Endothelial cell of umbilical vein (primary cell): ENCODE data around the gene F2RL1. TPM values are rescaled to one million over a fixed set of nuclear protein-coding genes. Genes with fewer than 3 reads are reported as not detected.

Experiments used
- BruUV-seq: library from RNA; stranded (reverse); fragments of 400-500 nt; replicated peaks from 2 replicates; lab custom pipeline; 2021; lab: Mats Ljungman, UMichigan
- CTCF ChIA-PET: fragments of 300-600, 350-600 bp; sonication (Branson Sonifier 250); formaldehyde crosslinking; loops from one replicate; lab custom pipeline; 2021; ENCODE audit warnings: antibody characterized with exemption, inconsistent platforms; lab: Charles Lee
- POLR2A ChIA-PET: fragments of 300-600, 350-600 bp; sonication (Branson Sonifier 250); formaldehyde crosslinking; loops from one replicate; lab custom pipeline; 2021; ENCODE audit warnings: antibody characterized with exemption, inconsistent platforms; lab: Charles Lee
- DNase-seq: peaks from one replicate; pipeline ENCODE4 v3.0.0-alpha.2; 2011; ENCODE audit warnings: low read depth, low spot score
- FAIRE-seq: peaks from 2 replicates; lab custom pipeline; 2011; peaks lifted over from hg19 to GRCh38; lab: Jason Lieb, UNC
- H2AFZ ChIP-seq: 2 replicates; pipeline ENCODE4 v1.6.0; 2012; ENCODE audit warnings: low read depth, low read length, control low read depth, inconsistent platforms
- H3K27ac ChIP-seq: 2 replicates; pipeline ENCODE4 v1.5.1; 2011; ENCODE audit warnings: low read depth, mild to moderate bottlenecking, control low read depth, low read length, moderate library complexity; ENCODE audit not compliant: insufficient read depth
- H3K27me3 ChIP-seq, 2 experiments: 2 replicates each; pipeline versions ENCODE4 v1.6.0 to v1.6.1; 2011; ENCODE audit warnings: low read length in 2 of 2, mixed read lengths in 1 of 2; ENCODE audit not compliant: control insufficient read depth in 2 of 2, insufficient read depth in 2 of 2
- H3K36me3 ChIP-seq, 2 experiments: 2 replicates in 1 of 2; 3 replicates in 1 of 2; pipeline ENCODE4 v1.5.1; 2011; ENCODE audit warnings: low read length in 2 of 2, mild to moderate bottlenecking in 1 of 2, moderate library complexity in 1 of 2; ENCODE audit not compliant: control insufficient read depth in 2 of 2, insufficient read depth in 2 of 2; ENCODE audit errors: extremely low read depth in 1 of 2
- H3K4me1 ChIP-seq: 3 replicates; pipeline ENCODE4 v1.5.1; 2011; ENCODE audit warnings: mild to moderate bottlenecking, low read length; ENCODE audit not compliant: control insufficient read depth, insufficient read depth; ENCODE audit errors: extremely low read depth
- H3K4me2 ChIP-seq: 2 replicates; pipeline ENCODE4 v1.6.1; 2011; ENCODE audit warnings: low read length, control low read depth, mixed read lengths; ENCODE audit not compliant: insufficient read depth
- H3K4me3 ChIP-seq, 3 experiments: fragments of 200-600 bp in 1 of 3; sonication (generic), shearing (Covaris generic) in 1 of 3; replicated peaks in 1 of 3; 2 replicates each; pipeline ENCODE4 v1.5.1; 2011 to 2016; ENCODE audit warnings: control low read depth in 3 of 3, low read length in 3 of 3, mild to moderate bottlenecking in 2 of 3, inconsistent platforms in 1 of 3, low read depth in 1 of 3, moderate library complexity in 1 of 3; ENCODE audit not compliant: insufficient read depth in 1 of 3
- H3K79me2 ChIP-seq: 2 replicates; pipeline ENCODE4 v1.6.0; 2012; ENCODE audit warnings: low read length, inconsistent platforms; ENCODE audit not compliant: control insufficient read depth, insufficient read depth
- H3K9ac ChIP-seq: replicated peaks from 2 replicates; pipeline ENCODE3; 2011; ENCODE audit warnings: low read length, control low read depth; ENCODE audit not compliant: insufficient read depth; ENCODE audit errors: extremely low read depth
- H3K9me1 ChIP-seq: replicated peaks from 3 replicates; pipeline ENCODE4 v1.6.0; 2011; ENCODE audit warnings: mild to moderate bottlenecking, low read length; ENCODE audit not compliant: control insufficient read depth, insufficient read depth; ENCODE audit errors: extremely low read depth
- H3K9me3 ChIP-seq: replicated peaks from 2 replicates; pipeline ENCODE4 v1.5.1; 2012; ENCODE audit warnings: low read length, inconsistent platforms; ENCODE audit not compliant: control insufficient read depth, insufficient read depth
- H4K20me1 ChIP-seq: replicated peaks from 2 replicates; pipeline ENCODE3; 2011; ENCODE audit warnings: mild to moderate bottlenecking, low read length; ENCODE audit not compliant: control insufficient read depth, insufficient read depth; ENCODE audit errors: extremely low read depth
- EZH2 ChIP-seq: IDR thresholded peaks from 2 replicates; pipeline ENCODE4 v1.6.1; 2012; ENCODE audit warnings: borderline replicate concordance, low read depth, mild to moderate bottlenecking, moderate library complexity, low read length, inconsistent platforms; ENCODE audit not compliant: severe bottlenecking
- FOS ChIP-seq: IDR thresholded peaks from 2 replicates; pipeline ENCODE4 v1.6.1; 2011; ENCODE audit warnings: mild to moderate bottlenecking, low read length, moderate library complexity, borderline replicate concordance; ENCODE audit not compliant: insufficient read depth
- GATA2 ChIP-seq: IDR thresholded peaks from 2 replicates; pipeline ENCODE4 v1.7.0; 2011; ENCODE audit warnings: low read depth, mild to moderate bottlenecking, moderate library complexity, mixed read lengths, low read length; ENCODE audit not compliant: insufficient read length, insufficient read depth
- JUN ChIP-seq: IDR thresholded peaks from 2 replicates; pipeline ENCODE4 v1.6.1; 2011; ENCODE audit warnings: borderline replicate concordance, low read depth; ENCODE audit not compliant: insufficient read length, insufficient read depth
- MYC ChIP-seq: IDR thresholded peaks from one replicate; pipeline ENCODE4 v1.6.1; 2011; ENCODE audit warnings: mild to moderate bottlenecking, low read depth, low read length
- POLR2A ChIP-seq: IDR thresholded peaks from 2 replicates; pipeline ENCODE4 v1.6.1; 2012; ENCODE audit warnings: low read depth, mild to moderate bottlenecking, control low read depth, low read length
- POLR2AphosphoS5 ChIP-seq: IDR thresholded peaks from 2 replicates; pipeline ENCODE4 v1.6.1; 2012; ENCODE audit warnings: low read depth, mild to moderate bottlenecking, control low read depth, low read length, moderate library complexity; ENCODE audit not compliant: insufficient read depth
- dilution Hi-C: fragments of 300-500 bp; cut with MboI; formaldehyde crosslinking; loops from one replicate; pipeline ENCODE4 v1.15.0; 2019; ENCODE audit warnings: low sequenced_read_pairs; ENCODE audit not compliant: extremely low pct_ligation_motif_present
- intact Hi-C: fragments of 100-400 bp; cut with micrococcal nuclease; formaldehyde crosslinking; loops from one replicate; pipeline ENCODE4 v1.10.0; 2022
- polyA plus RNA-seq, 4 experiments: library from polyadenylated mRNA; depleted of rRNA in 3 of 4; stranded (reverse) in 3 of 4; unstranded in 1 of 4; fragments of >200 nt; gene quantifications; 2 replicates each; pipeline versions ENCODE4 v1.2.1 to v1.2.3, GENCODE V29; 2011 to 2012; ENCODE audit warnings: missing spikeins in 1 of 4
- total RNA-seq: library from RNA; stranded (reverse); gene quantifications from 2 replicates; pipeline ENCODE4 v1.2.3, GENCODE V29; 2021
- TF ChIP-seq, protein P1 (sequence below), 2 donors: IDR thresholded peaks; 1 replicate in 1 of 2; 2 replicates in 1 of 2; pipeline ENCODE4 v1.5.1; 2011; ENCODE audit warnings: low read length in 2 of 2, mild to moderate bottlenecking in 2 of 2, moderate library complexity in 2 of 2, control low read depth in 1 of 2, inconsistent platforms in 1 of 2, low read depth in 1 of 2; ENCODE audit not compliant: insufficient read depth in 1 of 2; ENCODE audit errors: extremely low read depth in 1 of 2
- TF ChIP-seq, protein P2 (sequence below): IDR thresholded peaks from 2 replicates; pipeline ENCODE4 v1.6.1; 2011; ENCODE audit not compliant: insufficient read depth, insufficient read length

Gene F2RL1
- total and polyA plus RNA-seq, 2 donors (not counting 3 experiments of a cell fraction or from before 2014, with no cell fraction given): 21.8 to 21.9 TPM

GRCh38 chr5:76841361-76841760, 22.5 kb downstream of the F2RL1 start:
- Histone ChIP-seq H3K79me2 (no peaks in the 10 kb centered on the region), H3K9ac (no peak overlapping the region), H3K9me1 (no peaks in the 10 kb centered on the region), H3K4me1 (peaks cover 11% of the 10 kb centered on the region), H3K4me3 (no peak overlapping the region), H3K27me3 (no peaks in the 10 kb centered on the region), H3K4me2 (no peak overlapping the region), H3K36me3 (no peaks in the 10 kb centered on the region), H3K27ac (no peak overlapping the region), H2AFZ (no peak overlapping the region), H4K20me1 (no peaks in the 10 kb centered on the region), H3K9me3 (no peaks in the 10 kb centered on the region)
- ChIA-PET POLR2A (no interaction called here), CTCF (interaction anchor here (1.1 to 1.6 kb wide), 3 partner anchors 20 to 239 kb away, joined by 3 to 4 read pairs (median 3); no protein-coding TSS in a partner anchor)
- no peak for TF ChIP-seq EZH2
- TF ChIP-seq, protein P1, sequence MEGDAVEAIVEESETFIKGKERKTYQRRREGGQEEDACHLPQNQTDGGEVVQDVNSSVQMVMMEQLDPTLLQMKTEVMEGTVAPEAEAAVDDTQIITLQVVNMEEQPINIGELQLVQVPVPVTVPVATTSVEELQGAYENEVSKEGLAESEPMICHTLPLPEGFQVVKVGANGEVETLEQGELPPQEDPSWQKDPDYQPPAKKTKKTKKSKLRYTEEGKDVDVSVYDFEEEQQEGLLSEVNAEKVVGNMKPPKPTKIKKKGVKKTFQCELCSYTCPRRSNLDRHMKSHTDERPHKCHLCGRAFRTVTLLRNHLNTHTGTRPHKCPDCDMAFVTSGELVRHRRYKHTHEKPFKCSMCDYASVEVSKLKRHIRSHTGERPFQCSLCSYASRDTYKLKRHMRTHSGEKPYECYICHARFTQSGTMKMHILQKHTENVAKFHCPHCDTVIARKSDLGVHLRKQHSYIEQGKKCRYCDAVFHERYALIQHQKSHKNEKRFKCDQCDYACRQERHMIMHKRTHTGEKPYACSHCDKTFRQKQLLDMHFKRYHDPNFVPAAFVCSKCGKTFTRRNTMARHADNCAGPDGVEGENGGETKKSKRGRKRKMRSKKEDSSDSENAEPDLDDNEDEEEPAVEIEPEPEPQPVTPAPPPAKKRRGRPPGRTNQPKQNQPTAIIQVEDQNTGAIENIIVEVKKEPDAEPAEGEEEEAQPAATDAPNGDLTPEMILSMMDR (IDR thresholded peaks at IDR 0.05; ENCODE audit: extremely low read depth in 1 of 2, insufficient read depth in 1 of 2, low read depth in 1 of 2, low read length in 2 of 2): no peak
- dilution Hi-C loops: no loop called here
- DNase-seq: no peak
- FAIRE-seq: no peak
- intact Hi-C loops: no loop called here
- BruUV-seq: no TSS peak

GRCh38 chr5:76845890-76846289, 27.1 kb downstream of the F2RL1 start:
- Histone ChIP-seq H3K9me1 (no peaks in the 10 kb centered on the region), H3K4me1 (no peaks in the 10 kb centered on the region), H3K36me3 (no peaks in the 10 kb centered on the region), H3K4me2 (no peak overlapping the region), H3K79me2 (no peaks in the 10 kb centered on the region), H3K27me3 (no peaks in the 10 kb centered on the region), H2AFZ (no peak overlapping the region), H3K9ac (no peak overlapping the region), H3K9me3 (no peaks in the 10 kb centered on the region), H3K27ac (no peak overlapping the region), H4K20me1 (no peaks in the 10 kb centered on the region), H3K4me3 (no peak overlapping the region)
- dilution Hi-C loops (no loop called here), intact Hi-C loops (no loop called here)
- ChIA-PET CTCF (interaction anchor here (1.3 kb wide), 1 partner anchor 15 kb away, joined by 3 read pairs; no protein-coding TSS in a partner anchor), POLR2A (no interaction called here)
- FAIRE-seq (no peak), DNase-seq (no peak)
- TF ChIP-seq, protein P1 (IDR thresholded peaks at IDR 0.05; ENCODE audit: extremely low read depth in 1 of 2, insufficient read depth in 1 of 2, low read depth in 1 of 2, low read length in 2 of 2): no peak
- TF ChIP-seq FOS: no peak
- no peak for TF ChIP-seq POLR2AphosphoS5
- TF ChIP-seq, protein P2, sequence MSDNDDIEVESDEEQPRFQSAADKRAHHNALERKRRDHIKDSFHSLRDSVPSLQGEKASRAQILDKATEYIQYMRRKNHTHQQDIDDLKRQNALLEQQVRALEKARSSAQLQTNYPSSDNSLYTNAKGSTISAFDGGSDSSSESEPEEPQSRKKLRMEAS: no peak
- TF ChIP-seq MYC: no peak
- no peak for TF ChIP-seq GATA2
- TF ChIP-seq EZH2: no peak
- TF ChIP-seq POLR2A: no peak
- TF ChIP-seq JUN: no peak
- no TSS peak for BruUV-seq
